Measurements from ENCODE around the gene PPM1L. TPM values are rescaled to one million over a fixed set of nuclear protein-coding genes. Genes with fewer than 3 reads are reported as not detected.

Gene PPM1L
- total and polyA plus RNA-seq, 2 of the 13 experiments (the other 11 are each of a cell fraction or from before 2014, with no cell fraction given): 0.22 to 1.4 TPM

DNA sequence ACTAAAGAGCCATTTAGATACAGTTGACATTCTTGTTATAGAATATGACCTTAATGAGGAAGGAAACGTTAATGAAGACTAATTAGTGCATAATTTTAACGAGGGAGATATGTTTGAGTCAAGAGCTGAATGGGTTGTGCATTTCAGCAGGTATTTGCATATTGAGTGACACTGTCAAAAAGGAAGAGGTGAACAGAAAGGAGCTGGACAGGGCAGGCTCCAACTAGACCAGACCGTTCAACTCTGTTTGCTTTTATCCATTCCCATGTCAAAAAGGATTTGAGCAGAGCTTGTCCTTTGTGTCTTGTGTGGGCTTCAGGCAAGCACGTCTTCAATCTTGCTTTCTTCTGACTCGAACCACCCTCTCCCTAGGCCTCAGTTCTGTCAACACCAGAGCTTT is 308.4 kb downstream of the PPM1L start (continued):
- TF ChIP-seq ZFP90 (CRISPR knock-in tag; IDR thresholded peaks at IDR 0.05; ENCODE audit: borderline replicate concordance) (no peak), ZNF12 (CRISPR knock-in tag; IDR thresholded peaks at IDR 0.05) (no peak), DMAP1 (CRISPR knock-in tag; IDR thresholded peaks at IDR 0.05) (no peak), HDAC6 (IDR thresholded peaks at IDR 0.05; ENCODE audit: low read depth, low read length) (no peak), SKIL (CRISPR knock-in tag; IDR thresholded peaks at IDR 0.05; ENCODE audit: borderline replicate concordance) (no peak), CEBPB (IDR thresholded peaks at IDR 0.05; ENCODE audit: borderline replicate concordance, low read depth, low read length) (no peak)

- ChIA-PET POLR2A (no interaction called here), CTCF (ENCODE audit: low intra/inter-chr PET ratio, low total read pairs) (no interaction called here)
- Histone ChIP-seq H3K9me3 (ENCODE audit: low read length) (no peaks in the 10 kb centered on the region), H4K20me1 (ENCODE audit: insufficient read depth, low read length) (no peaks in the 10 kb centered on the region), H2AFZ (ENCODE audit: low read length) (no peak overlapping the region), H3K79me2 (ENCODE audit: insufficient read depth, low read length) (no peaks in the 10 kb centered on the region), H3K27me3 (ENCODE audit: control insufficient read depth in 1 of 2, insufficient read depth in 2 of 2, low read length in 2 of 2) (no peaks in the 10 kb centered on the region), H3K36me3 (replicated peaks in 1 of 2; ENCODE audit: control insufficient read depth in 1 of 2, insufficient read depth in 2 of 2, low read length in 2 of 2) (no peaks in the 10 kb centered on the region), H3K4me3 (replicated peaks in 1 of 3; ENCODE audit: insufficient read depth in 1 of 3, low read depth in 2 of 3, low read length in 3 of 3) (no peak overlapping the region), H3K27ac (ENCODE audit: extremely low read length, insufficient read depth, low read length) (no peak overlapping the region), H3K9ac (ENCODE audit: insufficient read depth, low read depth, low read length) (no peak overlapping the region), H3K4me2 (ENCODE audit: low read depth, low read length) (no peak overlapping the region), H3K4me1 (ENCODE audit: insufficient read depth, low read length) (no peaks in the 10 kb centered on the region)
- BruUV-seq (replicated peaks): no TSS peak
- in situ Hi-C loops (cut with HindIII; ENCODE audit: extremely low pct_ligation_motif_present, low pct_unique_long_range_greater_than_20kb): no loop called here
- ATAC-seq: no peak
- 14% methylated on average over 3 of the region's 3 CpGs for WGBS (ENCODE audit: low lambda C conversion rate)
- DNase-seq (ENCODE audit: low spot score): no peak
- intact Hi-C loops (cut with micrococcal nuclease; ENCODE audit: unreplicated experiment): no loop called here
- FAIRE-seq: no peak
- TF ChIP-seq TGIF2 (CRISPR knock-in tag; IDR thresholded peaks at IDR 0.05): no peak
- no peak for TF ChIP-seq ZFP36L1 (CRISPR knock-in tag; IDR thresholded peaks at IDR 0.05)
- TF ChIP-seq ZSCAN9 (CRISPR knock-in tag; IDR thresholded peaks at IDR 0.05; ENCODE audit: borderline replicate concordance): no peak
- no peak for TF ChIP-seq PLRG1 (conservative IDR thresholded peaks at IDR 0.05)
- no peak for TF ChIP-seq PAF1 (CRISPR knock-in tag; IDR thresholded peaks at IDR 0.05)
- no peak for TF ChIP-seq ZNF800 (CRISPR knock-in tag; IDR thresholded peaks at IDR 0.05)
- no peak for TF ChIP-seq PHF8 (CRISPR knock-in tag; IDR thresholded peaks at IDR 0.05)
- no peak for TF ChIP-seq ZNF275 (CRISPR knock-in tag; IDR thresholded peaks at IDR 0.05; ENCODE audit: borderline replicate concordance)
- TF ChIP-seq, protein P1, sequence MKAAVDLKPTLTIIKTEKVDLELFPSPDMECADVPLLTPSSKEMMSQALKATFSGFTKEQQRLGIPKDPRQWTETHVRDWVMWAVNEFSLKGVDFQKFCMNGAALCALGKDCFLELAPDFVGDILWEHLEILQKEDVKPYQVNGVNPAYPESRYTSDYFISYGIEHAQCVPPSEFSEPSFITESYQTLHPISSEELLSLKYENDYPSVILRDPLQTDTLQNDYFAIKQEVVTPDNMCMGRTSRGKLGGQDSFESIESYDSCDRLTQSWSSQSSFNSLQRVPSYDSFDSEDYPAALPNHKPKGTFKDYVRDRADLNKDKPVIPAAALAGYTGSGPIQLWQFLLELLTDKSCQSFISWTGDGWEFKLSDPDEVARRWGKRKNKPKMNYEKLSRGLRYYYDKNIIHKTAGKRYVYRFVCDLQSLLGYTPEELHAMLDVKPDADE (CRISPR knock-in tag; IDR thresholded peaks at IDR 0.05): no peak
- no peak for TF ChIP-seq SCMH1 (CRISPR knock-in tag; IDR thresholded peaks at IDR 0.05; ENCODE audit: borderline replicate concordance)
- no peak for TF ChIP-seq ZNF317 (CRISPR knock-in tag; IDR thresholded peaks at IDR 0.05)
- TF ChIP-seq ZNF550 (CRISPR knock-in tag; IDR thresholded peaks at IDR 0.05; ENCODE audit: borderline replicate concordance): no peak
- TF ChIP-seq NCOA5 (CRISPR knock-in tag; IDR thresholded peaks at IDR 0.05): no peak
These were observed 310.9 kb downstream of the PPM1L start for GRCh38 chr3:161066930-161067329.

Measured in HepG2 (cell line).